LNCaP clone FGC (cell line): ENCODE results near the gene NR1H2.
A peak's percentile ranks its signal among the peaks of the same experiment; 100 is the strongest.

Experiments
- DNase-seq: peaks from one replicate; pipeline ENCODE4 v3.0.0-alpha.2; 2011; ENCODE audit warnings: low read depth
- H3K4me3 ChIP-seq: 2 replicates; pipeline ENCODE4 v1.5.1; 2011; ENCODE audit warnings: mild to moderate bottlenecking, low read depth, low read length, control low read depth
- CTCF ChIP-seq: IDR thresholded peaks from 2 replicates; pipeline ENCODE4 v1.5.1; 2012; ENCODE audit warnings: mild to moderate bottlenecking; ENCODE audit not compliant: control insufficient read depth, insufficient read depth; ENCODE audit errors: extremely low read depth

NR1H2 gene

GRCh38 chr19:50380751-50381151, 4.5 kb downstream of the NR1H2 start:
- DNase-seq = no peak
- H3K4me3 ChIP-seq = no peak overlapping the region
- TF ChIP-seq CTCF = no peak

GRCh38 chr19:50381881-50382729, 5.8 kb downstream of the NR1H2 start:
- TF ChIP-seq CTCF = no peak
- no peak for DNase-seq

GRCh38 chr19:50383001-50383851, 7.0 kb downstream of the NR1H2 start:
- no peak for TF ChIP-seq CTCF
- peak overlapping the region; percentile 95 for H3K4me3 ChIP-seq
- DNase-seq = no peak

More at GRCh38 chr19:50381881-50382729, 5.8 kb downstream of the NR1H2 start:
- no peak overlapping the region for H3K4me3 ChIP-seq

- H3K4me3 ChIP-seq = peak within 1 kb of the TSS; percentile 95
- DNase-seq = peak; percentile 91
- TF ChIP-seq CTCF = 0 out of 2 replicates have a peak, but pooled peaks have one; percentile 0
Observed at GRCh38 chr19:50383852-50384684, 7.8 kb downstream of the NR1H2 start, which contains the start of gene POLD1. TSS of gene POLD1 (plus strand) at chr19:50384347. CDS start at chr19:50398852, 14,505 bp downstream.

GRCh38 chr19:50384685-50385535, 8.7 kb downstream of the NR1H2 start:
- peak overlapping the region; percentile 95 for H3K4me3 ChIP-seq
- TF ChIP-seq CTCF = no peak
- DNase-seq = no peak
